HEK293T (cell line): Measurements from ENCODE around the gene FEM1B.

Experiments
- FOXA1 ChIP-seq: fragments of 450-650 bp; IDR thresholded peaks from 2 replicates; pipeline ENCODE4 v1.6.1; 2016; ENCODE audit warnings: mild to moderate bottlenecking
- FOXK2 ChIP-seq: fragments of 450-650 bp; IDR thresholded peaks from 2 replicates; pipeline ENCODE4 v1.6.1; 2016; ENCODE audit warnings: mild to moderate bottlenecking
- LEF1 ChIP-seq: fragments of 450-650 bp; IDR thresholded peaks from 2 replicates; pipeline ENCODE4 v1.6.1; 2017; ENCODE audit warnings: mild to moderate bottlenecking, borderline replicate concordance
- SP1 ChIP-seq: fragments of 450-650 bp; IDR thresholded peaks from 2 replicates; pipeline ENCODE4 v1.6.1; 2017

- TF ChIP-seq SP1 (no peak), FOXA1 (no peak), LEF1 (no peak), FOXK2 (no peak)
Observed at GRCh38 chr15:68261980-68262379, 15.6 kb upstream of the FEM1B start.
